Colonic mucosa (tissue), 4 donors: ENCODE data around the gene LRRFIP1. TPM values are rescaled to one million over a fixed set of nuclear protein-coding genes. Genes with fewer than 3 reads are reported as not detected.
A peak's percentile ranks its signal among the peaks of the same experiment; 100 is the strongest.

Experiments
- DNase-seq: peaks from one replicate; pipeline ENCODE4 v3.0.0-alpha.2; 2020
- H3K27ac ChIP-seq: fragments of 200-600 bp; one replicate; pipeline ENCODE4 v1.8.0; 2021
- H3K27me3 ChIP-seq: fragments of 200-600 bp; one replicate; pipeline ENCODE4 v1.8.0; 2021
- H3K36me3 ChIP-seq: fragments of 200-600 bp; one replicate; pipeline ENCODE4 v1.8.0; 2021
- H3K4me1 ChIP-seq: fragments of 200-600 bp; one replicate; pipeline ENCODE4 v1.8.0; 2021; ENCODE audit warnings: mild to moderate bottlenecking
- H3K4me3 ChIP-seq: fragments of 200-600 bp; one replicate; pipeline ENCODE4 v1.8.0; 2021
- H3K9ac ChIP-seq, 2 donors: one replicate each; pipeline ENCODE4 v1.7.0; 2013; ENCODE audit warnings: control low read depth in 2 of 2, low read depth in 2 of 2, low read length in 2 of 2
- H3K9me3 ChIP-seq: fragments of 200-600 bp; one replicate; pipeline ENCODE4 v1.8.0; 2021
- CTCF ChIP-seq: fragments of 200-600 bp; IDR thresholded peaks from one replicate; pipeline ENCODE4 v1.8.0; 2022; ENCODE audit warnings: antibody characterized with exemption, mild to moderate bottlenecking
- intact Hi-C: fragments of 100-400 bp; cut with DNase I; formaldehyde crosslinking; loops from one replicate; pipeline ENCODE4 v1.14.1; 2022
- total RNA-seq, 2 donors: library from RNA; stranded (reverse); fragmentation: NEBNext Ultra II Directional in 1 of 2; extraction: Animal tissue kit (Norgen Biotek cat#: 25700) in 1 of 2; gene quantifications; one replicate each; pipeline ENCODE4 v1.2.1, GENCODE V29; 2021
- donor health status: healthy.
- donor health status: DM: no; HTN: no; CAD: no.
- donor health status: DM: no; HTN: no; CAD: no.

The LRRFIP1 gene
- total RNA-seq, 2 donors from 2014 or later: 114 to 133 TPM

GRCh38 chr2:237671466-237672138 lies 44.2 kb downstream of the LRRFIP1 start:
- Histone ChIP-seq H3K4me1 (no peaks in the 10 kb centered on the region), H3K9ac (no peak overlapping the region), H3K27me3 (no peaks in the 10 kb centered on the region), H3K4me3 (no peak overlapping the region), H3K36me3 (no peaks in the 10 kb centered on the region), H3K27ac (no peak overlapping the region), H3K9me3 (no peaks in the 10 kb centered on the region)
- no peak for DNase-seq
- intact Hi-C loops: no loop called here
- TF ChIP-seq CTCF: no peak

DNA sequence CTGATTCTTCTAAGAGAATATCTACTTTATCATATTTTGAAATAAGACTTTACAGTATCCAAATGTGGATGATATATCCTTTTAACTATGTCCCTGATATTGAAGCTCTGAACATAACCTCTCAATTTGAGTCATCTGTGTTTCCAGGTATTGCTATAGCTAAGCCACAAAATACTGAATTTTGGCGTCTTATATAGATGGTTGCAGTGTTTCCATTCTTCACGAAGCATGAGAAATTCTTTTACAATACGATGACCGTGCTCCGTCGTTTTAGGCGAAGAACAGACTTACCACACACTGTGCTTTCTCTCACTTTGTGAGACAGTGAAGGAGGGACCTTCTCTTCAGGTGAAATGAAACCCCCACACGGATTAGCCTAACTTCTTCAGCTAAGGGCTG lies 45.3 kb downstream of the LRRFIP1 start:
- H3K27ac ChIP-seq: no peak overlapping the region
- intact Hi-C loops: loop anchor here (1.0 kb wide), 1 partner anchor 73 kb away; no protein-coding TSS in a partner anchor
- no peak for DNase-seq
- H3K36me3 ChIP-seq: no peaks in the 10 kb centered on the region
- no peaks in the 10 kb centered on the region for H3K27me3 ChIP-seq
- H3K9me3 ChIP-seq: no peaks in the 10 kb centered on the region
- H3K4me1 ChIP-seq: no peaks in the 10 kb centered on the region
- no peak overlapping the region for H3K4me3 ChIP-seq
- no peak overlapping the region for H3K9ac ChIP-seq
- no peak for TF ChIP-seq CTCF

- intact Hi-C loops: loop anchor here (1.0 kb wide), 1 partner anchor 72 kb away; no protein-coding TSS in a partner anchor
- DNase-seq: peak; percentile 78
- peak; percentile 70 for TF ChIP-seq CTCF
- H3K4me1 ChIP-seq: peaks cover 4% of the 10 kb centered on the region
- H3K4me3 ChIP-seq: peak overlapping the region; percentile 31
- H3K27me3 ChIP-seq: no peaks in the 10 kb centered on the region
- no peaks in the 10 kb centered on the region for H3K36me3 ChIP-seq
- H3K9me3 ChIP-seq: no peaks in the 10 kb centered on the region
- H3K9ac ChIP-seq: peak overlapping the region; percentile 64 to 66
- peak overlapping the region; percentile 8 for H3K27ac ChIP-seq
These were observed 46.0 kb downstream of the LRRFIP1 start for GRCh38 chr2:237673130-237674001.

DNA sequence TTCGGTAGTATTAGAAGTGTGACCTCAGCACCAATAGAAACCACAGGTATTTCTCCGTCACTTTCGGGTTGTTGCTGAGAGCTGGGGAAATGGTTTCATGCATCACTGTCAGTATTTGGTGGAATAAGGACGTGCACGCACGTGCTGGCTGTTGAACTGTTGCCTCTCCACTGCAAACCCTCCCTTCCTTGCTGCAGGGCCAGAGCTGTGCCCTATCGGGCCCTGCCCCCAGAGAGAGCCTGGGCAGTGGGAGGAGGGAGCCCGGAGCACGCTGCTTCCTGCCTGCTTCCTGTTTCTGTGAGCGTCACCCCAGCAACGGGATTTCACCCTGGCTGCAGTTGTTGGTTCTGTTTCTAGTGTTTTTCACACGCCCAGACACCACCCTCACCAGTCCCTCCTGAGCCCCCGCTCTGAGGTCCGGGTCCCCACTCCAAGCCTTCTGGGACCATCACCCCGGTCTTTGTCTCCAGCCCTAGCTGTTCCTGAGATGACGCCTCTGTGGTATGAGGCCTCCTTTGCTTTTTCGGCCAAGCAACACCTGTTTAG lies 47.4 kb downstream of the LRRFIP1 start:
- intact Hi-C loops: no loop called here
- Histone ChIP-seq H3K36me3 (no peaks in the 10 kb centered on the region), H3K4me3 (no peak overlapping the region), H3K4me1 (peaks cover 6% of the 10 kb centered on the region), H3K9ac (peak overlapping the region in 1 of 2 donors; percentile 57), H3K27ac (peak overlapping the region; percentile 64), H3K27me3 (no peaks in the 10 kb centered on the region), H3K9me3 (no peaks in the 10 kb centered on the region)
- no peak for TF ChIP-seq CTCF
- peak; percentile 87 for DNase-seq

DNA sequence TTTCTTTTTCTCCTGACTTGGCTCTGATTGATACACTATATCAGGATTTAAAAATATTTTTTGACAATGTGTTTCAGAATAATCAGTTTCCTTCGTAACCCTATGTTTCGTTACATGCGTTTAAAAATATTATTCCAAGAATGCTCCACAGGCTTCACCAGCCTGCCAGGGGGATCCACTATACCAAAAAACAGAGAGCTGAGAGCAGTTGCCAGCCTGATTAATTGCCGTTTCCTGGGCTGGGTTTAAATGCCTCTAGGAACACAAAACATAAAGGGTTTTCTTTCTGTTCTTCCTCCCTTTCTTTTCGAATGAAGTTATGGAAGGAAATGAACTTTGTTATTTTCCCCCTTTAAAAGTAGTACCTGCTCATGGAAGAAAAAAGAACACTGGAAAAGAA lies 47.9 kb downstream of the LRRFIP1 start:
- Histone ChIP-seq H3K4me1 (peaks cover 6% of the 10 kb centered on the region), H3K4me3 (no peak overlapping the region)
- no peak for TF ChIP-seq CTCF

More for the DNA sequence above, 47.9 kb downstream of the LRRFIP1 start:
- Histone ChIP-seq H3K9ac (peak overlapping the region in 1 of 2 donors; percentile 57), H3K9me3 (no peaks in the 10 kb centered on the region), H3K36me3 (no peaks in the 10 kb centered on the region), H3K27me3 (no peaks in the 10 kb centered on the region), H3K27ac (peak overlapping the region; percentile 64)
- no peak for DNase-seq
- intact Hi-C loops: no loop called here
